HL-60 (cell line): ENCODE measurements around the gene NDUFB2.

ENCODE experiments used
- DNase-seq, 2 experiments: peaks; one replicate each; pipeline ENCODE4 v3.0.0-alpha.2; 2010 to 2020; ENCODE audit warnings: low read depth in 1 of 2, low spot score in 1 of 2
- H3K27ac ChIP-seq: fragments of 250-450 bp; sonication (Bioruptor Pico); replicated peaks from 2 replicates; pipeline ENCODE4 v1.5.1; 2020; ENCODE audit warnings: mild to moderate bottlenecking, moderate library complexity
- H3K27me3 ChIP-seq: fragments of 250-450 bp; sonication (Bioruptor Pico); 2 replicates; pipeline ENCODE4 v1.5.1; 2021; ENCODE audit warnings: mild to moderate bottlenecking, moderate library complexity; ENCODE audit not compliant: insufficient read depth, poor library complexity, severe bottlenecking
- H3K4me3 ChIP-seq: replicated peaks from 2 replicates; pipeline ENCODE4 v1.5.1; 2011; ENCODE audit warnings: mild to moderate bottlenecking, control low read depth, low read length; ENCODE audit not compliant: insufficient read depth
- CTCF ChIP-seq: IDR thresholded peaks from one replicate; pipeline ENCODE4 v1.5.1; 2011; ENCODE audit warnings: low read length, control low read depth, inconsistent platforms; ENCODE audit not compliant: insufficient read depth
- GABPA ChIP-seq: IDR thresholded peaks from 2 replicates; pipeline ENCODE4 v1.6.1; 2012; ENCODE audit warnings: low read depth
- POLR2AphosphoS5 ChIP-seq: IDR thresholded peaks from 2 replicates; pipeline ENCODE4 v1.6.1; 2012; ENCODE audit warnings: low read depth
- REST ChIP-seq: IDR thresholded peaks from 2 replicates; pipeline ENCODE4 v1.6.1; 2012; ENCODE audit warnings: low read depth; ENCODE audit not compliant: insufficient replicate concordance
- SPI1 ChIP-seq: IDR thresholded peaks from 2 replicates; pipeline ENCODE4 v1.6.1; 2012; ENCODE audit warnings: low read depth, mild to moderate bottlenecking, borderline replicate concordance

Gene NDUFB2

GRCh38 chr7:140724706-140725105 lies 28.2 kb downstream of the NDUFB2 start:
- Histone ChIP-seq H3K4me3 (no peak overlapping the region), H3K27ac (no peak overlapping the region), H3K27me3 (no peaks in the 10 kb centered on the region)
- no peak for TF ChIP-seq CTCF
- TF ChIP-seq POLR2AphosphoS5: no peak
- no peak for TF ChIP-seq REST
- TF ChIP-seq GABPA: no peak
- no peak for TF ChIP-seq SPI1
- no peak for DNase-seq

GRCh38 chr7:140726281-140726680 lies 29.8 kb downstream of the NDUFB2 start:
- no peaks in the 10 kb centered on the region for H3K27me3 ChIP-seq
- no peak overlapping the region for H3K27ac ChIP-seq
- no peak overlapping the region for H3K4me3 ChIP-seq
- DNase-seq: no peak
- no peak for TF ChIP-seq REST
- TF ChIP-seq CTCF: no peak
- no peak for TF ChIP-seq SPI1
- TF ChIP-seq POLR2AphosphoS5: no peak
- no peak for TF ChIP-seq GABPA

GRCh38 chr7:140732416-140732815 lies 35.9 kb downstream of the NDUFB2 start:
- H3K27ac ChIP-seq: no peak overlapping the region
- H3K4me3 ChIP-seq: no peak overlapping the region
- TF ChIP-seq GABPA (no peak), SPI1 (no peak), POLR2AphosphoS5 (no peak), REST (no peak), CTCF (no peak)
- DNase-seq: no peak
- H3K27me3 ChIP-seq: no peaks in the 10 kb centered on the region
